ENCODE data around the gene INSM2.

INSM2 gene

GRCh38 chr14:35565871-35566464 lies 32.0 kb downstream of the INSM2 start:
- Histone ChIP-seq H3K36me3 (replicated peaks) (no peaks in the 10 kb centered on the region), H3K27ac (no peak overlapping the region), H3K4me3 (ENCODE audit: low read depth, low read length) (no peak overlapping the region), H3K27me3 (replicated peaks) (no peaks in the 10 kb centered on the region)
- TF ChIP-seq, protein P1, sequence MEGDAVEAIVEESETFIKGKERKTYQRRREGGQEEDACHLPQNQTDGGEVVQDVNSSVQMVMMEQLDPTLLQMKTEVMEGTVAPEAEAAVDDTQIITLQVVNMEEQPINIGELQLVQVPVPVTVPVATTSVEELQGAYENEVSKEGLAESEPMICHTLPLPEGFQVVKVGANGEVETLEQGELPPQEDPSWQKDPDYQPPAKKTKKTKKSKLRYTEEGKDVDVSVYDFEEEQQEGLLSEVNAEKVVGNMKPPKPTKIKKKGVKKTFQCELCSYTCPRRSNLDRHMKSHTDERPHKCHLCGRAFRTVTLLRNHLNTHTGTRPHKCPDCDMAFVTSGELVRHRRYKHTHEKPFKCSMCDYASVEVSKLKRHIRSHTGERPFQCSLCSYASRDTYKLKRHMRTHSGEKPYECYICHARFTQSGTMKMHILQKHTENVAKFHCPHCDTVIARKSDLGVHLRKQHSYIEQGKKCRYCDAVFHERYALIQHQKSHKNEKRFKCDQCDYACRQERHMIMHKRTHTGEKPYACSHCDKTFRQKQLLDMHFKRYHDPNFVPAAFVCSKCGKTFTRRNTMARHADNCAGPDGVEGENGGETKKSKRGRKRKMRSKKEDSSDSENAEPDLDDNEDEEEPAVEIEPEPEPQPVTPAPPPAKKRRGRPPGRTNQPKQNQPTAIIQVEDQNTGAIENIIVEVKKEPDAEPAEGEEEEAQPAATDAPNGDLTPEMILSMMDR (IDR thresholded peaks at IDR 0.05; ENCODE audit: low read depth, low read length, missing control alignments) = no peak
- no peak for DNase-seq
- in situ Hi-C loops (cut with HindIII; ENCODE audit: low pct_ligation_motif_present, low sequenced_read_pairs) = no loop called here

- H3K4me3 ChIP-seq (ENCODE audit: low read depth, low read length) = no peak overlapping the region
- H3K27ac ChIP-seq = no peak overlapping the region
- no peaks in the 10 kb centered on the region for H3K27me3 ChIP-seq (replicated peaks)
- DNase-seq = no peak
- H3K36me3 ChIP-seq (replicated peaks) = no peaks in the 10 kb centered on the region
- TF ChIP-seq, protein P1 (IDR thresholded peaks at IDR 0.05; ENCODE audit: low read depth, low read length, missing control alignments) = no peak
- in situ Hi-C loops (cut with HindIII; ENCODE audit: low pct_ligation_motif_present, low sequenced_read_pairs) = no loop called here
Observed at GRCh38 chr14:35571598-35571997, 37.6 kb downstream of the INSM2 start.

DNA sequence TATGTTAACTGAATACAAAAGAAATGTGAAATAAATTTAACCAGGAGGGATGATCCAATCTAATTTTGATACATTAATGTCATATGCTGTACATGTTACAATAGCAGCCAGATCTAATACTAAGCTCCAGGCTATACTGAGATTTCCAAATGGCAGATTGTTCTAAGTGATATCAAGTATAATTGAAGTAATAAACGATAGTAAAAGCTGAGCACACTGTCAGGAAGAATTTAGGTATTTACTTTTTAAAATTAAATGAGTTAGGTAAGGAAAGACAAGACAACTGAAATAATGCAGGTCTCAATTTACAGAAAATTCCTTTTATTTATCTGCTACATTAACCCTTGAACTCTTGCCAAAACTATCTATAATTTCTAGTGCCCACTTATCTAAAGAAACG lies 39.9 kb downstream of the INSM2 start:
- no peak overlapping the region for H3K27ac ChIP-seq
- TF ChIP-seq, protein P1 (IDR thresholded peaks at IDR 0.05; ENCODE audit: low read depth, low read length, missing control alignments) = no peak
- no peaks in the 10 kb centered on the region for H3K36me3 ChIP-seq (replicated peaks)
- no peak for DNase-seq
- H3K4me3 ChIP-seq (ENCODE audit: low read depth, low read length) = no peak overlapping the region
- H3K27me3 ChIP-seq (replicated peaks) = no peaks in the 10 kb centered on the region
- in situ Hi-C loops (cut with HindIII; ENCODE audit: low pct_ligation_motif_present, low sequenced_read_pairs) = no loop called here

DNA sequence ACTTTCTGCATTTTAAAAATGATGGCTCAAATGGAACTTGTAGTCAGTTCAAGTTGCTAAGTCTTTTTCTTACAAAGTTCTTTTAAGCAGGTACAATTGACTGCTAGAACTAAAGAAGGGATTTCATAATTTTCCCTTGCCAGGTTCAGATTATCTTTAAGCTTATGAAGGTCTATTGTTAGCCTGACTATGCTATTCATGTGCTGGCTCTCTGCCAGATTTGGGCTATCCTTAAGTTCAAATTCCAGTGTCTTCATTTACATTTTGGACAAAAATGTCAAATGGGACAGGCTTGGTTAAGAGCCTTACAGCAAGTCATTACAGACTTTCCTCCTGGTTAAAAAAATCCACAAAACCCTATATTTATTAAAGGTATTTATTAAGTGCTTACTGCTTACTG lies 42.3 kb downstream of the INSM2 start:
- DNase-seq = peak; percentile 1
- TF ChIP-seq, protein P1 (IDR thresholded peaks at IDR 0.05; ENCODE audit: low read depth, low read length, missing control alignments) = no peak
- H3K27me3 ChIP-seq (replicated peaks) = no peaks in the 10 kb centered on the region
- no peak overlapping the region for H3K4me3 ChIP-seq (ENCODE audit: low read depth, low read length)
- in situ Hi-C loops (cut with HindIII; ENCODE audit: low pct_ligation_motif_present, low sequenced_read_pairs) = no loop called here
- H3K27ac ChIP-seq = no peak overlapping the region
- H3K36me3 ChIP-seq (replicated peaks) = no peaks in the 10 kb centered on the region

GRCh38 chr14:35576856-35577255 lies 42.9 kb downstream of the INSM2 start:
- in situ Hi-C loops (cut with HindIII; ENCODE audit: low pct_ligation_motif_present, low sequenced_read_pairs) = no loop called here
- TF ChIP-seq, protein P1 (IDR thresholded peaks at IDR 0.05; ENCODE audit: low read depth, low read length, missing control alignments) = no peak
- no peak overlapping the region for H3K27ac ChIP-seq
- H3K27me3 ChIP-seq (replicated peaks) = no peaks in the 10 kb centered on the region
- no peak for DNase-seq
- no peak overlapping the region for H3K4me3 ChIP-seq (ENCODE audit: low read depth, low read length)
- no peaks in the 10 kb centered on the region for H3K36me3 ChIP-seq (replicated peaks)

GRCh38 chr14:35578135-35578534 lies 44.2 kb downstream of the INSM2 start:
- TF ChIP-seq, protein P1 (IDR thresholded peaks at IDR 0.05; ENCODE audit: low read depth, low read length, missing control alignments) = no peak
- H3K27me3 ChIP-seq (replicated peaks) = no peaks in the 10 kb centered on the region
- DNase-seq = no peak
- H3K27ac ChIP-seq = no peak overlapping the region
- in situ Hi-C loops (cut with HindIII; ENCODE audit: low pct_ligation_motif_present, low sequenced_read_pairs) = no loop called here
- H3K4me3 ChIP-seq (ENCODE audit: low read depth, low read length) = no peak overlapping the region
- H3K36me3 ChIP-seq (replicated peaks) = no peaks in the 10 kb centered on the region

All from brain microvascular endothelial cell (primary cell).